GM21786 (cell line): ENCODE data around the gene DCHS1.
A peak's percentile ranks its signal among the peaks of the same experiment; 100 is the strongest.

ENCODE experiments used
- ATAC-seq: cut with Tn5 transposase; IDR thresholded peaks from one replicate; pipeline ENCODE4 v1.9.1; 2021; ENCODE audit not compliant: unreplicated experiment

Gene DCHS1

GRCh38 chr11:6648501-6648900, 7.1 kb downstream of the DCHS1 start:
- ATAC-seq = no peak

- ATAC-seq = no peak
Observed at GRCh38 chr11:6647836-6648235, 7.8 kb downstream of the DCHS1 start.

GRCh38 chr11:6646918-6647679, 8.5 kb downstream of the DCHS1 start:
- peak; percentile 93 for ATAC-seq

- ATAC-seq = peak; percentile 8
Observed at GRCh38 chr11:6646576-6646917, 9.1 kb downstream of the DCHS1 start.

GRCh38 chr11:6646071-6646470, 9.5 kb downstream of the DCHS1 start:
- ATAC-seq = no peak

- ATAC-seq = no peak
Observed at GRCh38 chr11:6642957-6643356, 12.7 kb downstream of the DCHS1 start.

GRCh38 chr11:6640985-6641701, 14.5 kb downstream of the DCHS1 start:
- ATAC-seq = no peak

- ATAC-seq = no peak
Observed at GRCh38 chr11:6640036-6640984, 15.3 kb downstream of the DCHS1 start.

- ATAC-seq = no peak
Observed at GRCh38 chr11:6638429-6638828, 17.2 kb downstream of the DCHS1 start.

- no peak for ATAC-seq
Observed at GRCh38 chr11:6637871-6638270, 17.7 kb downstream of the DCHS1 start.

GRCh38 chr11:6636480-6636879, 19.1 kb downstream of the DCHS1 start:
- ATAC-seq = no peak

- no peak for ATAC-seq
Observed at GRCh38 chr11:6635082-6635932, 20.3 kb downstream of the DCHS1 start.

- no peak for ATAC-seq
Observed at GRCh38 chr11:6634534-6634933, 21.1 kb downstream of the DCHS1 start.

GRCh38 chr11:6633422-6634408, 21.9 kb downstream of the DCHS1 start:
- ATAC-seq = no peak

- no peak for ATAC-seq
Observed at GRCh38 chr11:6632116-6633073, 23.2 kb downstream of the DCHS1 start.

GRCh38 chr11:6631361-6631890, 24.2 kb downstream of the DCHS1 start:
- ATAC-seq = no peak

GRCh38 chr11:6630632-6631291, 24.8 kb downstream of the DCHS1 start:
- ATAC-seq = no peak
